ENCODE data around the gene FAM193B.

GRCh38 chr5:177602458-177602830 lies 48.1 kb upstream of the FAM193B start:
- TF ChIP-seq ELF1 (IDR thresholded peaks at IDR 0.05) (no peak), MAX (IDR thresholded peaks at IDR 0.05; ENCODE audit: low read depth) (no peak), YY1 (IDR thresholded peaks at IDR 0.05; ENCODE audit: low read depth) (no peak), EP300 (IDR thresholded peaks at IDR 0.05; ENCODE audit: borderline replicate concordance in 1 of 2, low read depth in 1 of 2, low read length in 1 of 2) (no peak), USF2 (IDR thresholded peaks at IDR 0.05; ENCODE audit: borderline replicate concordance, low read depth, low read length) (no peak), GABPA (IDR thresholded peaks at IDR 0.05; ENCODE audit: low read depth) (no peak), USF1 (IDR thresholded peaks at IDR 0.05; ENCODE audit: borderline replicate concordance, low read depth) (no peak)
